Smooth muscle cell (in vitro differentiated cells): ENCODE results near the gene MID1. TPM values are rescaled to one million over a fixed set of nuclear protein-coding genes. Genes with fewer than 3 reads are reported as not detected.

Experiments
- DNase-seq: peaks from one replicate; lab custom pipeline; 2025; ENCODE audit not compliant: unreplicated experiment; lab: John Stamatoyannopoulos, UW
- H2AFZ ChIP-seq: fragments of 200-600 bp; sonication (generic); 2 replicates; pipeline ENCODE4 v1.6.0; 2016; ENCODE audit warnings: antibody characterized with exemption, low read depth, mild to moderate bottlenecking
- H3F3A ChIP-seq: fragments of 200-600 bp; sonication (generic); 2 replicates; pipeline ENCODE4 v1.6.0; 2017; ENCODE audit warnings: antibody characterized with exemption, low read depth
- H3K27ac ChIP-seq: fragments of 200-600 bp; sonication (generic); 2 replicates; pipeline ENCODE4 v1.5.1; 2016; ENCODE audit warnings: low read depth, mild to moderate bottlenecking
- H3K27me3 ChIP-seq: fragments of 200-600 bp; sonication (generic); 2 replicates; pipeline ENCODE4 v1.6.1; 2016; ENCODE audit warnings: low read depth, mild to moderate bottlenecking
- H3K36me3 ChIP-seq: fragments of 200-600 bp; sonication (generic); 2 replicates; pipeline ENCODE4 v1.5.1; 2016; ENCODE audit warnings: low read depth
- H3K4me1 ChIP-seq: fragments of 200-600 bp; sonication (generic); 2 replicates; pipeline ENCODE4 v1.5.1; 2016; ENCODE audit warnings: low read depth
- H3K4me2 ChIP-seq: fragments of 200-600 bp; sonication (generic); 2 replicates; pipeline ENCODE4 v1.6.0; 2016; ENCODE audit warnings: mild to moderate bottlenecking
- H3K4me3 ChIP-seq: fragments of 200-600 bp; sonication (generic); 2 replicates; pipeline ENCODE4 v1.5.1; 2016; ENCODE audit warnings: mild to moderate bottlenecking
- H3K79me2 ChIP-seq: fragments of 200-600 bp; sonication (generic); 2 replicates; pipeline ENCODE4 v1.6.0; 2016; ENCODE audit warnings: low read depth, mild to moderate bottlenecking
- H3K9ac ChIP-seq: fragments of 200-600 bp; sonication (generic); 2 replicates; pipeline ENCODE4 v1.6.0; 2016; ENCODE audit warnings: low read depth
- H3K9me3 ChIP-seq: fragments of 200-600 bp; sonication (generic); replicated peaks from 2 replicates; pipeline ENCODE4 v1.5.1; 2016; ENCODE audit warnings: low read depth
- H4K20me1 ChIP-seq: fragments of 200-600 bp; sonication (generic); 2 replicates; pipeline ENCODE4 v1.6.0; 2016; ENCODE audit warnings: low read depth
- WGBS: methylation state at CpG from one replicate; pipeline ENCODE4 v1.1.7; 2016; ENCODE audit warnings: low lambda C conversion rate; 5-methylcytosine and 5-hydroxymethylcytosine counted together
- polyA plus RNA-seq: library from polyadenylated mRNA; unstranded; fragments of >200 nt; fragmentation: Nextera tagmentation; extraction: Ambion mirVana; gene quantifications from 2 replicates; pipeline ENCODE4 v1.2.1, GENCODE V29; 2016
- total RNA-seq: library from RNA; depleted of rRNA; stranded (reverse); fragments of >200 nt; gene quantifications from 2 replicates; pipeline ENCODE4 v1.2.3, GENCODE V29; 2014
- TF ChIP-seq, protein P1 (sequence below): fragments of 200-600 bp; sonication (generic); IDR thresholded peaks from 2 replicates; pipeline ENCODE4 v1.5.1; 2017; ENCODE audit warnings: borderline replicate concordance, mild to moderate bottlenecking, antibody characterized with exemption; ENCODE audit not compliant: insufficient read depth, poor library complexity, severe bottlenecking

The MID1 gene
- total and polyA plus RNA-seq, 2 experiments from 2014 or later = 22.6 to 45.2 TPM

DNA sequence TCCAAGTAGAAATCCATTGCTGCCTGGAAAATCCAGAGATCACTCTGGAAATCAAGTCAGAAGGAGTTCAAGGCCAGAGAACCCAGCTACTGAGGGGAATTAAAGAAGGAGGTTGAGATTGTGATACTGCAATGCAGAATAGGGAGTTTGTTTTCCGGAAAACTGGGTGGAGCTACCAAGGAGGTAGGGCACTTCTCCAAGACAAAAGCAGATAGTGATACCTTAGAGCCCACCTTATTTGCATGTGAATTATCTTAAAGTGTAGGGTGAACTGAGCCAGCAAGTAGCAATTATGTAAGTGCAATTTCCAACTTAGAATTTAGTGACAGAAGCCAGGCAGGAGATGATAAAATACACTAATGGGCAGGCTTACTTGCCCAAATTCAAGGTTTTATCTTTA lies 178.9 kb downstream of the MID1 start:
- Histone ChIP-seq H3K9me3 (no peaks in the 10 kb centered on the region), H4K20me1 (no peaks in the 10 kb centered on the region), H3K27me3 (no peaks in the 10 kb centered on the region), H3K79me2 (no peaks in the 10 kb centered on the region), H3K9ac (no peak overlapping the region), H3K4me1 (no peaks in the 10 kb centered on the region), H3K27ac (no peak overlapping the region), H3F3A (no peaks in the 10 kb centered on the region), H2AFZ (no peak overlapping the region), H3K4me2 (no peak overlapping the region), H3K4me3 (no peak overlapping the region), H3K36me3 (no peaks in the 10 kb centered on the region)
- DNase-seq = no peak
- 48% methylated on average over 1 of the region's 1 CpG for WGBS
- TF ChIP-seq, protein P1, sequence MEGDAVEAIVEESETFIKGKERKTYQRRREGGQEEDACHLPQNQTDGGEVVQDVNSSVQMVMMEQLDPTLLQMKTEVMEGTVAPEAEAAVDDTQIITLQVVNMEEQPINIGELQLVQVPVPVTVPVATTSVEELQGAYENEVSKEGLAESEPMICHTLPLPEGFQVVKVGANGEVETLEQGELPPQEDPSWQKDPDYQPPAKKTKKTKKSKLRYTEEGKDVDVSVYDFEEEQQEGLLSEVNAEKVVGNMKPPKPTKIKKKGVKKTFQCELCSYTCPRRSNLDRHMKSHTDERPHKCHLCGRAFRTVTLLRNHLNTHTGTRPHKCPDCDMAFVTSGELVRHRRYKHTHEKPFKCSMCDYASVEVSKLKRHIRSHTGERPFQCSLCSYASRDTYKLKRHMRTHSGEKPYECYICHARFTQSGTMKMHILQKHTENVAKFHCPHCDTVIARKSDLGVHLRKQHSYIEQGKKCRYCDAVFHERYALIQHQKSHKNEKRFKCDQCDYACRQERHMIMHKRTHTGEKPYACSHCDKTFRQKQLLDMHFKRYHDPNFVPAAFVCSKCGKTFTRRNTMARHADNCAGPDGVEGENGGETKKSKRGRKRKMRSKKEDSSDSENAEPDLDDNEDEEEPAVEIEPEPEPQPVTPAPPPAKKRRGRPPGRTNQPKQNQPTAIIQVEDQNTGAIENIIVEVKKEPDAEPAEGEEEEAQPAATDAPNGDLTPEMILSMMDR = no peak

DNA sequence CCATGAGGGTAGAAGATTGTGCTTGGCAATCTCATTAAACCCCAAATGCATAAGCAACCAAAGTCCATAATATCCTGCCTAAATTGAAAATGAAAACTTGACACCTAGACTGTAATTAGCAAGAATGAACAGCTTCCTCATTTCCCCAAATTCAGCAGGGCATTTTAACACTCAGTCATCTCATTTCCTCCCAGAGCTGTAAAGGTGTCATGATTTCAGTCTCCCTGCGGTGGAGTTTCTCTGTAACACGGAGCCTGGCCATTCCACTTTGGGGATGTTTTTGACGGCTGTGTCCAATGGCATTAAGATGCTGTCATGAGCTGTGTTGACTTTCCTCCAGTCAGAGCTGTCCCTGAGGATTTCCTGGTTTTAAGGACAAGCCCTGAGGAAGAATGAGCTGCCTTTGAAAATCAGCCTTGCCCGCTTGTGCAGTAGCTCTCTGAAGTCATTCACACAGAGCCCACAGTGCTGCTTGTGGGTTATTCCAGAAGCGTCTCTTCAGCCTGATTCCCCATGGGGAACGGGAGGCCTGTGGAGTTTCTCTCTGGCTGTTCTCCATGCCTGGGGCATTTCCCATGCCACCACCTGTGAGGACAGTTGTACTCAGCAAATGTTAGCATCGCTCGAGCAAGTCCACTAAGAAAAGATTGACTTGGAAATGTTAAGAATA lies 187.0 kb downstream of the MID1 start:
- Histone ChIP-seq H3K9ac (no peak overlapping the region), H3K27me3 (no peaks in the 10 kb centered on the region), H3K4me3 (no peak overlapping the region), H2AFZ (no peak overlapping the region), H3K36me3 (no peaks in the 10 kb centered on the region), H3K4me1 (no peaks in the 10 kb centered on the region), H3K4me2 (no peak overlapping the region), H3K9me3 (no peaks in the 10 kb centered on the region), H4K20me1 (no peaks in the 10 kb centered on the region), H3F3A (no peaks in the 10 kb centered on the region), H3K79me2 (no peaks in the 10 kb centered on the region), H3K27ac (no peak overlapping the region)
- 83% methylated on average over 8 of the region's 8 CpGs for WGBS
- DNase-seq = no peak
- TF ChIP-seq, protein P1 = no peak

DNA sequence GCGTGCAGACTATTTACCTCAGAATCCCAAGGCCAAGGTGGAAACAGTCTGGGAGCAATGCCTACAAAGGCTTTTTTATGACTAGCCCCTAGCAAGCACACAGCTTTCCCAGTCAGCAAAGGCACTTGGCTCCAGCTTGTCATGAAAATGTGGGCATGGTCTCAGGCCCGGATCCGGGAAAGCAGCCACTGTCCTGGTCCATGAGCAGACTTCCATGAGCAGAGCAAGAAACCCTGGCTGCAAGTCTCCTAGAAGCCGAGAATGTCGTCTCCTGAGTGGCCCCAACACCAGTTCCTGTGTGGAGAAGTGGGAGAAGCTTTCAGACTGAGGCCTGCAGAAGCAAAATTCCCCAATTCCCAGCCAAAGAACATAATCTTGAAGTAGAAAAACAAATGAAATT lies 190.5 kb downstream of the MID1 start:
- Histone ChIP-seq H3K27ac (no peak overlapping the region), H3K79me2 (no peaks in the 10 kb centered on the region), H3K36me3 (no peaks in the 10 kb centered on the region), H3F3A (no peaks in the 10 kb centered on the region), H4K20me1 (no peaks in the 10 kb centered on the region), H3K4me2 (no peak overlapping the region), H3K9me3 (peaks cover 5% of the 10 kb centered on the region), H3K4me3 (no peak overlapping the region), H2AFZ (no peak overlapping the region), H3K27me3 (no peaks in the 10 kb centered on the region), H3K4me1 (no peaks in the 10 kb centered on the region), H3K9ac (no peak overlapping the region)
- TF ChIP-seq, protein P1 = no peak
- no peak for DNase-seq
- 77% methylated on average over 5 of the region's 5 CpGs for WGBS

DNA sequence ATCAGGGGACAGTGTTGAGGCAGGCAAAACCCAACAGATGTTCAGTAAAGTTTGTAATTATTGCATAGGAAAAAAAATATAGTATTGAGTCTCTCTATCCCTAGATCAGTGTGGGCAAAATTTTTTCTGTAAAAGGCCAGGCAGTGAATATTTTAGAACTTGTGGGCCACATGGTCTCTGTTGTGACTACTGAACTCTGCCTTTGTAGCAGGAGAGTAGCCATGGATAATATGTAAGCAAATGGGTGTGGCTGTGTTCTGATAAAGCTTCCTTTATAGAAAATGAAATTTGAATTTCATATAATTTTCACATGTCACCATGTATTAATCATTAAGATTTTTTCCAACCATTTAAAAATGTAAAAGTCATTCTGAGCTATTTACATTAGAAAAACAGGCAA lies 193.1 kb downstream of the MID1 start:
- Histone ChIP-seq H3F3A (no peaks in the 10 kb centered on the region), H3K4me1 (no peaks in the 10 kb centered on the region), H4K20me1 (no peaks in the 10 kb centered on the region), H3K4me3 (no peak overlapping the region), H3K27me3 (no peaks in the 10 kb centered on the region), H3K9me3 (peaks cover 5% of the 10 kb centered on the region), H2AFZ (no peak overlapping the region), H3K79me2 (no peaks in the 10 kb centered on the region), H3K36me3 (no peaks in the 10 kb centered on the region), H3K27ac (no peak overlapping the region), H3K9ac (no peak overlapping the region), H3K4me2 (no peak overlapping the region)
- DNase-seq = no peak
- TF ChIP-seq, protein P1 = no peak
